GM18520 (cell line): ENCODE measurements around the gene PAQR7.

Source experiments
- ATAC-seq: cut with Tn5 transposase; IDR thresholded peaks from one replicate; pipeline ENCODE4 v1.9.1; 2021; ENCODE audit not compliant: unreplicated experiment

Gene PAQR7

GRCh38 chr1:25874635-25875153, 814 bp downstream of the PAQR7 start:
- ATAC-seq: no peak

- ATAC-seq: no peak
Observed at GRCh38 chr1:25874209-25874608, 1.3 kb downstream of the PAQR7 start.

- ATAC-seq: no peak
Observed at GRCh38 chr1:25873120-25873519, 2.4 kb downstream of the PAQR7 start.

GRCh38 chr1:25872713-25873112, 2.8 kb downstream of the PAQR7 start:
- no peak for ATAC-seq

- no peak for ATAC-seq
Observed at GRCh38 chr1:25871704-25872494, 3.6 kb downstream of the PAQR7 start.

GRCh38 chr1:25871086-25871703, 4.3 kb downstream of the PAQR7 start:
- no peak for ATAC-seq

GRCh38 chr1:25870614-25871013, 4.9 kb downstream of the PAQR7 start:
- no peak for ATAC-seq

- no peak for ATAC-seq
Observed at GRCh38 chr1:25869909-25870606, 5.5 kb downstream of the PAQR7 start.

- ATAC-seq: no peak
Observed at GRCh38 chr1:25867210-25867991, 8.1 kb downstream of the PAQR7 start.

GRCh38 chr1:25866288-25866687, 9.2 kb downstream of the PAQR7 start:
- no peak for ATAC-seq

- no peak for ATAC-seq
Observed at GRCh38 chr1:25864434-25864833, 11.1 kb downstream of the PAQR7 start.

- no peak for ATAC-seq
Observed at GRCh38 chr1:25863486-25864262, 11.8 kb downstream of the PAQR7 start.

- no peak for ATAC-seq
Observed at GRCh38 chr1:25862785-25863485, 12.6 kb downstream of the PAQR7 start.

GRCh38 chr1:25861316-25862286, 13.9 kb downstream of the PAQR7 start:
- ATAC-seq: no peak

GRCh38 chr1:25858906-25859789, 16.4 kb downstream of the PAQR7 start, which contains the start of gene AUNIP:
Gene AUNIP, minus strand, starts transcription at chr1:25859457. Its CDS starts 100 bp downstream, at chr1:25859357.
- peak; percentile 70 for ATAC-seq

GRCh38 chr1:25858494-25858893, 17.0 kb downstream of the PAQR7 start:
- ATAC-seq: no peak

GRCh38 chr1:25856856-25857255, 18.7 kb downstream of the PAQR7 start:
- ATAC-seq: no peak
